Activated gamma-delta T cell (primary cell): ENCODE results near the gene OXCT1.
"Not testable (repeated sequence)": the region's sequence is repeated elsewhere in the genome, so short reads cannot be mapped to it uniquely, and the experiment has no call there.

Source experiments
- DNase-seq: peaks from one replicate; lab custom pipeline; 2025; lab: John Stamatoyannopoulos, UW

Gene OXCT1

GRCh38 chr5:41716382-41716781 is 153.8 kb downstream of the OXCT1 start:
- no peak for DNase-seq

DNA sequence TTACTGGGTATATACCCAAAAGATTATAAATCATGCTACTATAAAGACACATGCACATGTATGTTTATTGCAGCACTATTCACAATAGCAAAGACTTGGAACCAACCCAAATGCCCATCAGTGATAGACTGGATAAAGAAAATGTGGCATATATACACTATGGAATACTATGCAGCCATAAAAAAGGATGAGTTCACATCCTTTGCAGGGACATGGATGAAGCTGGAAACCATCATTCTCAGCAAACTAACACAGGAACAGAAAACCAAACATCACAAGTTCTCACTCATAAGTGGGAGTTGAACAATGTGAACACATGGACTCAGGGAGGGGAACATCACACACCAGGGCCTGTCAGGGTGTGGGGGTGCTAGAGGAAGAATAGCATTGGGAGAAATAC is 155.8 kb downstream of the OXCT1 start:
- not testable (repeated sequence) for DNase-seq

DNA sequence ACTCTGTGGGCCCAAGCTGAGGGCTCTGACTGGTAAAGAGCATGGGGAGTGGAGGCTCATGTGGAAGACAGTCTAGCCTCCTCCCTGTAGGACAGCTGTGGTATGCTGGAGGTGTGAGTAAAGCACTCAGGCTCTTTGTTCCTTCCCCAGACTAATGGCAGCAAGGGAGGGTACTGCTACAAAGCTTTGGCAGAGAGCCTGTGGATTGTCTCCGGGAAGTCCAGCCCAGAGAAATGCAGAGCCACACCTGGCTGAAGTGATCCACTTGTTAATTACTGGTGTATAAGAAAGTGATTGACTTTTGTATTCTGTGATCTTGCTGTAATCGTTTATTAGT is 161.7 kb downstream of the OXCT1 start:
- no peak for DNase-seq

DNA sequence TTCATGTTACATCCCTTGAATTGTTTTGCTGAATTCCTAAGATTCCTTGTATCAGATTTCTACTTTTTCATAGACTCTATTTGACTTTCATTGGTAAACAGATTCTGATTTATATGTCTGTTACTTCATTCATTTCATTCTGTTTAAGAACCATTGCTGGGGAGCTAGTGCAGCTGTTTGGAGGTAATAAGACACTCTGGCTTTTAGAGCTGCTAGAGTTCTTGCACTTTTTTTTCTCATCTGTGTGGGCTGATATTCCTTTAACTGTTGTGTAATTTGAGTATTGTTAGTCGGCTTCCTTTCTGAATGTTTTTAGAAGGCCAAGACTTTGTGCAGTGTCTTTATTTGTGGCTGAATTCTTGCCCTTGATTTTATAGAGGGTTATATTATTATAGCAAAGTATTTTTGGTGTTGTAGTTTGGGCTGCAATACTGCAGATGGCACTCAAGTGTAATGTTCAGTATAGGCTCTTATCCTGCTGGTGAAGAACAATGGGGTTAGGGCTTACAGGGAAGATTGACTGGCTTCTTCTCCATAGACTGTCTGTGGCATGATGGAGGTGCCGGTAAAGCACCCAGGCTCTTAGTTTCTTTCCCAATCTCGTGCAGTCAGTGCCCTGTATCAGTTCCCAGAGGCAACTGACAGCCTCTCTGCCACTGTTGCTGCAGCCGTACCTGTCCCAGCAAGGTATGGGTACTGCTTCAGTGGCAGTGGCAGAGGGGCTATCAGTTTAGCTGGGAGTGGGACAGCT is 162.2 kb downstream of the OXCT1 start:
- DNase-seq: no peak

GRCh38 chr5:41695920-41696582 is 174.2 kb downstream of the OXCT1 start:
- no peak for DNase-seq

GRCh38 chr5:41686767-41687166 is 183.5 kb downstream of the OXCT1 start:
- DNase-seq: no peak

GRCh38 chr5:41686191-41686590 is 184.0 kb downstream of the OXCT1 start:
- no peak for DNase-seq

DNA sequence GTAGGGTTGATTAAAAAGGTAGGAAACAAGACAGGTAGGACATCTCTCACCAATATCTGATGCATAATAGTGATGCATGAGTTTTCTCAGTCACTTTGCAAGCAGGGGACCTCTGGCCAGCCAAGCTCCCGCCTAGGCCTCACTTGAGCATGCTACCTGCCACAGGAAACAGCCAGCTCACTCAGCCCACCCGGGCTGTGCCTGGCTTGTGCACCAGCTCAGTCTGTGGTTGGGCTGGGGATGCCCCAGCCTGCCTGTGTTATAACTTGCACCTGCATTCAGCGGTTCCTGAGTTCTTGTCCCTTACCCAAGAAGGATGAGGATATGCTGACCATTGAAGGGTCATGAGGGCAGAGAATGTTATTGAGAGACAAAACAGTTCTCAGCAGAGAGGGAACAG is 187.0 kb downstream of the OXCT1 start:
- no peak for DNase-seq

GRCh38 chr5:41682641-41683040 is 187.6 kb downstream of the OXCT1 start:
- no peak for DNase-seq

- no peak for DNase-seq
Observed at GRCh38 chr5:41681840-41682239, 188.4 kb downstream of the OXCT1 start.
